GM12872 (cell line): ENCODE data around the gene ZNF440.

Experiments
- CTCF ChIP-seq: IDR thresholded peaks from 3 replicates; pipeline ENCODE4 v1.5.1; 2011; ENCODE audit warnings: low read depth, mild to moderate bottlenecking, low read length, moderate library complexity; ENCODE audit not compliant: insufficient read depth

ZNF440 gene

GRCh38 chr19:11833541-11833940, 19.5 kb downstream of the ZNF440 start:
- TF ChIP-seq CTCF = no peak

- no peak for TF ChIP-seq CTCF
These were observed 29.6 kb downstream of the ZNF440 start for GRCh38 chr19:11843722-11844121.

- TF ChIP-seq CTCF = no peak
These were observed 34.1 kb downstream of the ZNF440 start for GRCh38 chr19:11848200-11848593.

- TF ChIP-seq CTCF = no peak
These were observed 34.8 kb downstream of the ZNF440 start, which contains the start of gene ZNF439 for GRCh38 chr19:11848594-11849469. TSS of gene ZNF439 (plus strand) at chr19:11848726. CDS start at chr19:11848868, 142 bp downstream.

- TF ChIP-seq CTCF = no peak
These were observed 39.3 kb downstream of the ZNF440 start for GRCh38 chr19:11853358-11853757.

GRCh38 chr19:11856596-11857250, 42.6 kb downstream of the ZNF440 start:
- no peak for TF ChIP-seq CTCF

- TF ChIP-seq CTCF = no peak
These were observed 46.6 kb downstream of the ZNF440 start for GRCh38 chr19:11860721-11861120.
